Heart left ventricle (tissue), 16 donors: Measurements from ENCODE around the gene SLC9A8. TPM values are rescaled to one million over a fixed set of nuclear protein-coding genes. Genes with fewer than 3 reads are reported as not detected.
A peak's percentile ranks its signal among the peaks of the same experiment; 100 is the strongest.

Experiments
- ATAC-seq, 4 donors: fragments of 200-7000 bp; cut with Tn5 transposase; one replicate each; pipeline ENCODE4 v1.9.1; 2020 to 2022; ENCODE audit warnings: moderate library complexity in 4 of 4, mild to moderate bottlenecking in 3 of 4, moderate number of reproducible peaks in 1 of 4
- DNase-seq, 5 donors: peaks; one replicate each; pipeline ENCODE4 v3.0.0-alpha.2; 2020
- H3K27ac ChIP-seq, 12 donors: fragments of 200-600 bp; sonication (generic) in 4 of 12; one replicate each; pipeline versions ENCODE4 v1.5.0 to v1.8.0; 2016 to 2022; ENCODE audit warnings: mild to moderate bottlenecking in 2 of 12
- H3K27me3 ChIP-seq, 9 donors: fragments of 200-600 bp; sonication (generic) in 2 of 9; one replicate each; pipeline versions ENCODE4 v1.5.1 to v1.8.0; 2016 to 2022; ENCODE audit warnings: mild to moderate bottlenecking in 3 of 9
- H3K36me3 ChIP-seq, 9 donors: fragments of 200-600 bp; sonication (generic) in 2 of 9; one replicate each; pipeline versions ENCODE4 v1.5.0 to v1.8.0; 2018 to 2022; ENCODE audit warnings: mild to moderate bottlenecking in 2 of 9
- H3K4me1 ChIP-seq, 12 donors: fragments of 200-600 bp; sonication (generic) in 4 of 12; one replicate each; pipeline versions ENCODE4 v1.5.0 to v1.8.0; 2016 to 2022; ENCODE audit warnings: mild to moderate bottlenecking in 3 of 12
- H3K4me3 ChIP-seq, 12 donors: fragments of 200-600 bp; sonication (generic) in 4 of 12; one replicate each; pipeline versions ENCODE4 v1.5.0 to v1.8.0; 2017 to 2022; ENCODE audit warnings: mild to moderate bottlenecking in 9 of 12, moderate library complexity in 4 of 12
- H3K9me3 ChIP-seq, 12 donors: fragments of 200-600 bp; sonication (generic) in 4 of 12; one replicate each; pipeline versions ENCODE4 v1.5.0 to v1.8.0; 2016 to 2022; ENCODE audit warnings: mild to moderate bottlenecking in 1 of 12
- CTCF ChIP-seq, 12 donors: fragments of 200-600 bp; sonication (generic) in 4 of 12; IDR thresholded peaks; one replicate each; pipeline versions ENCODE4 v1.5.0 to v1.8.0; 2018 to 2022; ENCODE audit warnings: antibody characterized with exemption in 12 of 12, mild to moderate bottlenecking in 5 of 12
- POLR2A ChIP-seq, 2 donors: fragments of 450-650 bp; IDR thresholded peaks; one replicate each; pipeline ENCODE4 v1.6.1; 2017; ENCODE audit warnings: antibody characterized with exemption in 2 of 2, mild to moderate bottlenecking in 2 of 2, moderate library complexity in 2 of 2
- WGBS, 4 donors: extraction: QIAGEN DNeasy Blood & Tissue Kit in 2 of 4; methylation state at CpG; one replicate each; pipeline versions ENCODE4 v1.1.5 to v1.1.7; 2013 to 2018; 5-methylcytosine and 5-hydroxymethylcytosine counted together
- intact Hi-C, 10 donors: fragments of 100-400 bp; cut with DNase I; formaldehyde crosslinking; loops; one replicate each; pipeline versions ENCODE4 v1.11.1 to v1.14.2; 2022
- polyA plus RNA-seq, 2 donors: library from polyadenylated mRNA; stranded (reverse); fragments of 200-250 nt; gene quantifications; one replicate each; pipeline ENCODE4 v1.2.3, GENCODE V29; 2013
- total RNA-seq, 9 donors: library from RNA; depleted of rRNA in 2 of 9; stranded (reverse); fragments of >200 nt in 2 of 9; fragmentation: NEBNext Ultra II Directional in 3 of 9; extraction: Animal tissue kit (Norgen Biotek cat#: 25700) in 3 of 9; gene quantifications; one replicate each; pipeline versions ENCODE4 v1.1.0 to v1.2.4, GENCODE V29; 2016 to 2023
- donor health status: ischemic (EF 13 %, LVEDD 7.1; RV severe dilation, severe dysfunction).
- donor health status: healthy with polysubstance abuse.
- donor health status: DM: no; HTN: yes; CAD: no.
- donor health status: DM: no; HTN: no; CAD: no.
- donor health status: ischemic (EF 25% LVEDD 6.9; RV normal size, moderate dysfunction).
- donor health status: ischemic (EF 25% LVEDD 5.7; RV mildly dilated, moderate dysfunction).
- donor health status: healthy.
- donor health status: DM: yes; HTN: yes; CAD: no.
- donor health status: ischemic (EF 35%, LVEDD 5.7; RV mildly dilated, moderate dysfunction).
- donor health status: nonischemic (EF 11% LVEDD 7.7; RV severe dilation, severe dysfunction).
- donor health status: DM: yes; HTN: yes; CAD: no.
- donor health status: PGD.
- donor health status: ischemic (EF 29% LVEDD 5.4; RV normal size, mild dysfunction).
- donor health status: nonischemic (EF 23%, LVEDD 6.1; RV moderate dilation, normal function).

SLC9A8 gene
- total and polyA plus RNA-seq, 11 donors, result 4.6 to 12.5 (median 6.2) TPM

- peaks cover 0 to 84% (median 76%) of the 10 kb centered on the region in 9 donors for H3K36me3 ChIP-seq
- WGBS, 4 donors, result 67 to 77% (median 73%) methylated on average over 3 of the region's 3 CpGs
- intact Hi-C loops, result no loop called here
- TF ChIP-seq CTCF (IDR thresholded peaks at IDR 0.05) (no peak), POLR2A (IDR thresholded peaks at IDR 0.05) (no peak)
- no peaks in the 10 kb centered on the region for H3K9me3 ChIP-seq
- no peak overlapping the region for H3K27ac ChIP-seq
- no peak overlapping the region for H3K4me3 ChIP-seq
- peak in 3 of 4 donors; percentile 28 to 69 (median 29) for ATAC-seq
- H3K4me1 ChIP-seq, result peaks cover 0 to 7% (median 0%) of the 10 kb centered on the region in 12 donors
- DNase-seq, result no peak
- no peaks in the 10 kb centered on the region for H3K27me3 ChIP-seq
Observed at GRCh38 chr20:49880177-49880576, 67.5 kb downstream of the SLC9A8 start.

- H3K9me3 ChIP-seq, result no peaks in the 10 kb centered on the region
- no peak for TF ChIP-seq CTCF (IDR thresholded peaks at IDR 0.05)
- no peak for TF ChIP-seq POLR2A (IDR thresholded peaks at IDR 0.05)
- peaks cover 0 to 86% (median 75%) of the 10 kb centered on the region in 9 donors for H3K36me3 ChIP-seq
- intact Hi-C loops, result no loop called here
- H3K27ac ChIP-seq, result no peak overlapping the region
- DNase-seq, result no peak
- ATAC-seq, result no peak
- whole genome bisulfite sequencing, 4 donors, result 90 to 93% (median 92%) methylated on average over 15 of the region's 15 CpGs
- no peak overlapping the region for H3K4me3 ChIP-seq
- H3K4me1 ChIP-seq, result peaks cover 0 to 7% (median 0%) of the 10 kb centered on the region in 12 donors
- H3K27me3 ChIP-seq, result no peaks in the 10 kb centered on the region
Observed at GRCh38 chr20:49880724-49881445, 68.3 kb downstream of the SLC9A8 start.

DNA sequence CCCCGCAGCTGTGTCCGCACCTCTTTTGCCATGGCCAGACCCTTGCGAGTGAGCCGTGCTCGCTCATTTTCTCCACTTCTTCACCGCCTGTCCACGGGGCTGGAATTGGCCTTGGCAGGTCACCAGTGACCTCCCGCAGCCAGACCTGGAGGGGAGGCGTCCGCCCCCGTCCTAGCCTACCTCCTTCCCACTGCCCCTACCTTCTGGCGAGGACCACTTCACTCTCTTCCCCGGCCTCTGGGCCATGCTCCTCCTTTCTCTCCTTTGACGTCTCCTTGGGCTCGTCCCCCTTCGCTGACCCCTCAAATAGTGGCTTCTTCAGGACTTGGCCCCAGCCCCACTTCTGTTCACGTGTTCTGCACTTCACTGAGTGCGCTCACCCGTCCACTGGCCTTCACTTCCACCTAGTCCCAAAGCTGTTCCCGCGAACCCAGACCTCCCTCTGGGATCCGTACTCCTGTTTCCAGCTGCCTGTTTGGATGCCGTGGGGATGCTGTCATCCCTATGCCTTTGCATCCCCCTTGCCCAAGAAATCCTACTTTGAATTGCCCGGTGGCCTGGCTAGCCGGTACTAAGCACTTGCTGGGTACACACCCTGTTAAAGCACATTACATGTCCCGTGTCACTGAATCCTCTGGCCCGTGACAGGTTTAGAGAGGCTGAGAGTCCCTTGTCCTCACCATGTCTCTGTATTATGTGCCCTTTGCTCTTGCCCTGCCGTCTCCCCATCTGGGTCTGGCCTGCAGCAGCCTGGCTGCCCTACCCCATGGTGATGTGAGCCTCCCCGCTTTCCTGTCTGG lies 69.7 kb downstream of the SLC9A8 start:
- H3K27me3 ChIP-seq, result no peaks in the 10 kb centered on the region
- WGBS, 4 donors, result 89 to 91% (median 91%) methylated on average over 26 to 29 of the region's 29 CpGs
- H3K27ac ChIP-seq, result no peak overlapping the region
- peaks cover 0 to 12% (median 8%) of the 10 kb centered on the region in 12 donors for H3K4me1 ChIP-seq
- intact Hi-C loops, result no loop called here
- no peak overlapping the region for H3K4me3 ChIP-seq
- no peaks in the 10 kb centered on the region for H3K9me3 ChIP-seq
- ATAC-seq (no peak), DNase-seq (no peak)
- TF ChIP-seq POLR2A (IDR thresholded peaks at IDR 0.05), result no peak
- TF ChIP-seq CTCF (IDR thresholded peaks at IDR 0.05), result no peak
- peaks cover 0 to 86% (median 70%) of the 10 kb centered on the region in 9 donors for H3K36me3 ChIP-seq

- Histone ChIP-seq H3K27me3 (no peaks in the 10 kb centered on the region), H3K36me3 (peaks cover 0 to 83% (median 61%) of the 10 kb centered on the region in 9 donors), H3K9me3 (no peaks in the 10 kb centered on the region), H3K4me3 (no peak overlapping the region), H3K27ac (no peak overlapping the region), H3K4me1 (peaks cover 0 to 21% (median 17%) of the 10 kb centered on the region in 12 donors)
- TF ChIP-seq POLR2A (IDR thresholded peaks at IDR 0.05), result no peak
- TF ChIP-seq CTCF (IDR thresholded peaks at IDR 0.05), result no peak
- WGBS, 4 donors, result 94 to 98% (median 95%) methylated on average over 8 to 10 of the region's 10 CpGs
- peak in 1 of 5 donors; percentile 21 for DNase-seq
- intact Hi-C loops, result no loop called here
- ATAC-seq, result no peak
Observed at GRCh38 chr20:49883246-49883802, 70.7 kb downstream of the SLC9A8 start.
